Stimulated activated naive CD4-positive, alpha-beta T cell treated with Interleukin-2 at 50 U/mL for 16 hours (primary cell): ENCODE data around the gene APOL3.
"Not testable (repeated sequence)": the region's sequence is repeated elsewhere in the genome, so short reads cannot be mapped to it uniquely, and the experiment has no call there.

Experiments
- DNase-seq: peaks from one replicate; lab custom pipeline; 2025; lab: John Stamatoyannopoulos, UW

Gene APOL3

GRCh38 chr22:36156515-36157419, 3.8 kb downstream of the APOL3 start:
- peak; percentile 68 for DNase-seq

- no peak for DNase-seq
Observed at GRCh38 chr22:36156119-36156514, 4.4 kb downstream of the APOL3 start.

GRCh38 chr22:36155702-36156101, 4.9 kb downstream of the APOL3 start:
- DNase-seq = no peak

GRCh38 chr22:36154423-36154945, 6.1 kb downstream of the APOL3 start:
- DNase-seq = no peak

GRCh38 chr22:36153501-36154422, 6.8 kb downstream of the APOL3 start:
- DNase-seq = no peak

- not testable (repeated sequence) for DNase-seq
Observed at GRCh38 chr22:36152821-36153220, 7.7 kb downstream of the APOL3 start.

GRCh38 chr22:36152088-36152487, 8.5 kb downstream of the APOL3 start:
- no peak for DNase-seq

- no peak for DNase-seq
Observed at GRCh38 chr22:36151006-36151595, 9.5 kb downstream of the APOL3 start.

GRCh38 chr22:36149441-36149840, 11.1 kb downstream of the APOL3 start:
- DNase-seq = no peak

- DNase-seq = no peak
Observed at GRCh38 chr22:36148411-36148810, 12.1 kb downstream of the APOL3 start.

- no peak for DNase-seq
Observed at GRCh38 chr22:36147196-36147791, 13.3 kb downstream of the APOL3 start.

- DNase-seq = no peak
Observed at GRCh38 chr22:36145881-36146280, 14.7 kb downstream of the APOL3 start.

- DNase-seq = no peak
Observed at GRCh38 chr22:36144886-36145541, 15.5 kb downstream of the APOL3 start.

- DNase-seq = no peak
Observed at GRCh38 chr22:36143956-36144355, 16.6 kb downstream of the APOL3 start.

GRCh38 chr22:36143066-36143815, 17.3 kb downstream of the APOL3 start:
- DNase-seq = no peak

- no peak for DNase-seq
Observed at GRCh38 chr22:36141481-36141880, 19.1 kb downstream of the APOL3 start.

GRCh38 chr22:36138709-36139108, 21.8 kb downstream of the APOL3 start:
- DNase-seq = not testable (repeated sequence)

- no peak for DNase-seq
Observed at GRCh38 chr22:36136988-36137387, 23.6 kb downstream of the APOL3 start.

- no peak for DNase-seq
Observed at GRCh38 chr22:36136475-36136874, 24.1 kb downstream of the APOL3 start.

GRCh38 chr22:36135306-36135980, 25.1 kb downstream of the APOL3 start:
- no peak for DNase-seq
